ENCODE data around the gene SPACA9.

The SPACA9 gene

DNA sequence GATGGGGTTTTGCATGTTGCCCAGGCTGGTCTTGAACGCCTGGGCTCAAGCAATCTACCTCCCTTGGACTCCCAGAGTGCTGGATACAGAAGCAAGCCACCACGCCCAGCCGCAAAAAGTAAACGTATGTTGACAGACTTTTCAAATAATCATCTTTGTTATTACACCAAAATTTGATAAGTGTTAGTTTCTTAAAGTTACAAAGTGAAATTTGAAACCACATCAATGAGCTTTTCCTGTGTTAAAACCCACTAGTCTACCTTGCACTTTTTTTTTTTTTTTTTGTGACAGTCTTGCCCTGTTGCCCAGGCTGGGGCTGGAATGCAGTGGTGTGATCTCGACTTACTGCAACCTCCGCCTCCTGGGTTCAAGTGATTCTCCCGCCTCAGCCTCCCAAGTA lies 29.9 kb downstream of the SPACA9 start:
- TF ChIP-seq, protein P1, sequence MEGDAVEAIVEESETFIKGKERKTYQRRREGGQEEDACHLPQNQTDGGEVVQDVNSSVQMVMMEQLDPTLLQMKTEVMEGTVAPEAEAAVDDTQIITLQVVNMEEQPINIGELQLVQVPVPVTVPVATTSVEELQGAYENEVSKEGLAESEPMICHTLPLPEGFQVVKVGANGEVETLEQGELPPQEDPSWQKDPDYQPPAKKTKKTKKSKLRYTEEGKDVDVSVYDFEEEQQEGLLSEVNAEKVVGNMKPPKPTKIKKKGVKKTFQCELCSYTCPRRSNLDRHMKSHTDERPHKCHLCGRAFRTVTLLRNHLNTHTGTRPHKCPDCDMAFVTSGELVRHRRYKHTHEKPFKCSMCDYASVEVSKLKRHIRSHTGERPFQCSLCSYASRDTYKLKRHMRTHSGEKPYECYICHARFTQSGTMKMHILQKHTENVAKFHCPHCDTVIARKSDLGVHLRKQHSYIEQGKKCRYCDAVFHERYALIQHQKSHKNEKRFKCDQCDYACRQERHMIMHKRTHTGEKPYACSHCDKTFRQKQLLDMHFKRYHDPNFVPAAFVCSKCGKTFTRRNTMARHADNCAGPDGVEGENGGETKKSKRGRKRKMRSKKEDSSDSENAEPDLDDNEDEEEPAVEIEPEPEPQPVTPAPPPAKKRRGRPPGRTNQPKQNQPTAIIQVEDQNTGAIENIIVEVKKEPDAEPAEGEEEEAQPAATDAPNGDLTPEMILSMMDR (IDR thresholded peaks at IDR 0.05; ENCODE audit: low read depth, low read length), result no peak
- TF ChIP-seq POLR2A (IDR thresholded peaks at IDR 0.05; ENCODE audit: extremely low read depth, insufficient read length), result no peak
- no peak for TF ChIP-seq MYC (IDR thresholded peaks at IDR 0.05; ENCODE audit: low read depth, low read length)
- TF ChIP-seq, protein P2, sequence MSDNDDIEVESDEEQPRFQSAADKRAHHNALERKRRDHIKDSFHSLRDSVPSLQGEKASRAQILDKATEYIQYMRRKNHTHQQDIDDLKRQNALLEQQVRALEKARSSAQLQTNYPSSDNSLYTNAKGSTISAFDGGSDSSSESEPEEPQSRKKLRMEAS (IDR thresholded peaks at IDR 0.05; ENCODE audit: low read depth, low read length), result no peak
- H3K4me3 ChIP-seq (ENCODE audit: low read depth, low read length), result no peak overlapping the region
- no peak for DNase-seq (ENCODE audit: low read depth)

DNA sequence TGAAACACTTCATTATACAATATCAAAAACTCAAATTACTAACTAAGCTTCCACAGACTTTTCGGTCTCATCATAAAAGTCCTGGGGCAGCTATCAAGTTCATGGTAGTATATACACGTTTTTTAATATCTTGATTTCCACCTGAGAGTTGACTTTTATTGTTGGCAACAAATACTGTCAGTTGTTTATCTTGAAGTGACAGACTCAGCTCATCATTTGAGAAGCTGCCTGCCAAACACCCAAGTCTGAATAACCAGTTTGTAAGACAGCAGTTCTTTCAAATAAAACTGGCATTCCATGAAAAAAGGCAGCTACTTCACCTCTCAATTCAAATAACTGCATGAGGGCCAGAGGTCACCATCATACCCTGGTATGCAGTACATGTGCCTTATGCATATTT lies 30.6 kb downstream of the SPACA9 start:
- no peak overlapping the region for H3K4me3 ChIP-seq (ENCODE audit: low read depth, low read length)
- TF ChIP-seq, protein P1 (IDR thresholded peaks at IDR 0.05; ENCODE audit: low read depth, low read length), result no peak
- TF ChIP-seq, protein P2 (IDR thresholded peaks at IDR 0.05; ENCODE audit: low read depth, low read length), result no peak
- TF ChIP-seq POLR2A (IDR thresholded peaks at IDR 0.05; ENCODE audit: extremely low read depth, insufficient read length) (no peak), MYC (IDR thresholded peaks at IDR 0.05; ENCODE audit: low read depth, low read length) (no peak)
- DNase-seq (ENCODE audit: low read depth), result no peak

DNA sequence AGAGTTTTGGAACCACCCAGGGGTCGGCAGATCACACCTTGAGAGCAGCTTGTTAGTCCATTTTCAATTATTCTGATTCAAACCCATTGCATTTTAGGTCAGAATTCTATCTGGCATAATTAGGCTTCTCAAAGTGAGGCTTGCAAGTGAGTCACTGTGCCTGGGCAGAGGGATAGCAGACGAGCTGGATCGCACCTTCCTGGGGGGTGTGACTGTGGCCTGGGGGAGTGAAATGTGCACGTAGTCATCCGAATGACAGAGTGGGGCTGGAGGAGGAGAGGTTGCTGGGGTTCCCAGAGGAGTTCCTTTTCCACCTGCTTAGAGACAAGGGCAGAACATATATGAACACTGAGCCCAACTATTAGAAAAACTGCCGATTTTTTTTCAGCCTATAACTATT lies 31.7 kb downstream of the SPACA9 start:
- no peak for DNase-seq (ENCODE audit: low read depth)
- H3K4me3 ChIP-seq (ENCODE audit: low read depth, low read length), result no peak overlapping the region
- TF ChIP-seq MYC (IDR thresholded peaks at IDR 0.05; ENCODE audit: low read depth, low read length), result no peak
- TF ChIP-seq, protein P1 (IDR thresholded peaks at IDR 0.05; ENCODE audit: low read depth, low read length), result no peak
- TF ChIP-seq, protein P2 (IDR thresholded peaks at IDR 0.05; ENCODE audit: low read depth, low read length), result no peak
- TF ChIP-seq POLR2A (IDR thresholded peaks at IDR 0.05; ENCODE audit: extremely low read depth, insufficient read length), result no peak

DNA sequence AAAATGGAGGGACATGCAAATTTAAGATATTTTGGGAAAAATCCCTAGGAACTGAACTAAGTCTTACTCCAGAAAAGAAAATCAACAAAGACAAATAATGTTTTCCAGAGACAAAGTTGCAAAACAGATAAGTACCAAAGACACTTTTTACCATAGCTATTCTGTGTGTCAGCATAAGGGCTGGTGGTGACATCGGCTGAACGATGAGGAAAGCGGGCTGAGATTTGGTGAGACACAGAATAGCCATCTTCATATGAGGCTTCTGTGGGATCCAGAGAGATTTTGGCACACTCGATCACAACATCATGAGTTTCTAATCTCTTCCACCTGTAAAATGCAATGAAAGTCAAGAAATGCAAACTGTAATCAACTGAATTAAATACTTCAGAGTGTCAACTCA lies 33.4 kb downstream of the SPACA9 start:
- H3K4me3 ChIP-seq (ENCODE audit: low read depth, low read length), result no peak overlapping the region
- TF ChIP-seq MYC (IDR thresholded peaks at IDR 0.05; ENCODE audit: low read depth, low read length), result no peak
- TF ChIP-seq POLR2A (IDR thresholded peaks at IDR 0.05; ENCODE audit: extremely low read depth, insufficient read length), result no peak
- TF ChIP-seq, protein P1 (IDR thresholded peaks at IDR 0.05; ENCODE audit: low read depth, low read length), result no peak
- TF ChIP-seq, protein P2 (IDR thresholded peaks at IDR 0.05; ENCODE audit: low read depth, low read length), result no peak
- DNase-seq (ENCODE audit: low read depth), result no peak

DNA sequence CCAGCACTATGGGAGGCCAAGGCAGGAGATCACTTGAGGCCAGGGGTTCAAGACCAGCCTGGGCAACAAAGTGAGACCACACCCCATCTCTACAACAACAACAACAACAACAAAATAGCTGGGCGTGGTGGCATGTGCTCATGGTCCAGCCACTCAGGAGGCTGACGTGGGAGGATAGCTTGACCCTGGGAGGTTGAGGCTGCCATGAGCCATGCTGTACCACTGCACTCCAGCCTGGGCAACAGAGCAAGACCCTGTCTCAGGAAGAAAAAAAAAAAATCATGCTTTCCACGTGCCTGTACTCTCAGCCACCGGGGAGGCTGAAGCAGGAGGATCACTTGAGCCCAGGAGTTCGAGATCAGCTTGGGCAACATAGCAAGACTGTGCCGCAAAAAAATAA lies 36.2 kb downstream of the SPACA9 start:
- no peak for DNase-seq (ENCODE audit: low read depth)
- H3K4me3 ChIP-seq (ENCODE audit: low read depth, low read length), result no peak overlapping the region
- TF ChIP-seq, protein P2 (IDR thresholded peaks at IDR 0.05; ENCODE audit: low read depth, low read length), result no peak
- TF ChIP-seq, protein P1 (IDR thresholded peaks at IDR 0.05; ENCODE audit: low read depth, low read length), result no peak
- TF ChIP-seq MYC (IDR thresholded peaks at IDR 0.05; ENCODE audit: low read depth, low read length), result no peak
- TF ChIP-seq POLR2A (IDR thresholded peaks at IDR 0.05; ENCODE audit: extremely low read depth, insufficient read length), result no peak
